Renal cortical epithelial cell (primary cell): ENCODE measurements around the gene CHD6. TPM values are rescaled to one million over a fixed set of nuclear protein-coding genes. Genes with fewer than 3 reads are reported as not detected.

Experiments
- DNase-seq: peaks from one replicate; pipeline ENCODE4 v3.0.0-alpha.2; 2011; ENCODE audit warnings: low read depth
- total RNA-seq: library from RNA; depleted of rRNA; stranded (reverse); fragments of >200 nt; gene quantifications from 2 replicates; pipeline ENCODE4 v1.2.3, GENCODE V29; 2014

CHD6 gene
- total RNA-seq, 1 donor from 2014 or later: 45.5 TPM

DNA sequence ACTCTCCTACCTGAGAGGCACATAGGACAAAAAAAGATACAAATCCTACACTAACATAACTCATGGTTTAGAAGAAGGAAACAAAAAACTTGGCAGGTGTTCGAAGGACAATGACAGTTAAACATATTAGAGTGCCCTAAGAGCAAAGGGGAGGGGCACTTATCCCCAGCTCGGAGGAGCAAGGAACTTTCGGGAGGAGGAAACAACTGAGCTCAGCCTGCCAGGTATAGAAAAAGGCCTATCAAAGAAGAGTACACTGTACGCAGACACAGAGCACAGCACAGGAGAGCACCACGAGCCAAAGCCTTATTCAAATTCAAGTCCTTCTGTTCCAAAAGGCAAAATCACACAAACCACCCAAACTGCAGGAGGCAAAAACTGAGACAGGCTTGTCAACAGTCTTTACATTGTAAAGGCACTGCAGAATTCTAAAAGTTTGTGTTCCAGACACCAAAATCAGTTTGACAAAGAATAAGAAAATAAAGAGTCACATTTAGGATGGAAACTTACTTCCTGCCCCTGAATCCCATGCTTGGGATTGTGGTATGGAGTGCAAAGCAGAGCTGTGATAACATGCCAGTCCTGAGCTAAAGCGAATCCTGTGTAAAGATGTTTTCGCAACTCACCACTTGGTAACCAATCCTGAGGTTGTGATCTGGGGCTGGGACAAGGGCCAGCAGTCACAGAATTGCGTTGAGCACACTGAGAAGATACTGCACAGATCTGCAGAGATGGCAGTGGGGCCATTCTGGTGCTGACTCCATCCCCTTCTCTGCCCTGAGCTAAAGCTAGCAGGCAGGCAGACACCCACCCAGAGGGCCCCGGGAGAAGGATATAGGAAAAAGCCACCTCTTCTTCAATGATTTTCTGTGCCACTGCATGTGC, 108.6 kb downstream of the CHD6 start:
- DNase-seq: peak; percentile 12

DNA sequence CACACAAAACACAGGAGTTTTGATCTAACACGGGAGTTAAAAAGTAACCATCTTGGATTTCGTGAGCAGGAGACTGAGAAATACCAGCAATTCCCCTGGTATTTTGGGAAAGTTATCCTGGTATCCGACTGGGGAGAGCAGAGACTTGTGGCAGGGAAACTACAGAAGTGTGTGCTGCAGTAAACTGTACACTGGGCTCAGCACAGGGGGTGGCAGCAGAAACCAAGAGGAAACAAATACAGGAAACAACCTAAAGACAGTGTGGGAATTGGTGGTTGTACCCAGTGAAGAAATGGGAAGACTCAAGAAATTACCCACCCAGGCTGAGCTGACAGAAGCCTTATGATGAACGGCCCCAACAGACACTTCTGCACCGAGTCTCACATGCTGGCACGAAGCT, 109.8 kb downstream of the CHD6 start:
- DNase-seq: peak; percentile 4

DNA sequence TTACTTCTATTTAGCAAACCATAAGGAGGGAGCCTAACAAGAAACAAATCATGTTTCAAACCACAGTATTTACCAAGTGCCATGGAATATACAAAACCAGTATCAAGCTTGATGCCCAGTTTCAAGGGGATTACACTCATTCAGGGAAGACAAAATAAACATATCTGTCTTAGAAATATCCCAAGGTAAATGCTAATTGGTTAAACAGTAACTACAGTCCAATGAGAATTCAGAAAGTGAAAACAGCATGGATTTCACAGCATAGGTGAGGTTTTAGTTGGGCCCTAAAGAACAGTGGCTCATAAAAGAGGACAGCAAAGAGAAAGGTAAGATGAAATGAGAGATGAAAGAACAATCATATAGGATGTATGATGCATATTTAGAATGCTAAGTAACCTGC, 110.3 kb downstream of the CHD6 start:
- peak; percentile 8 for DNase-seq

DNA sequence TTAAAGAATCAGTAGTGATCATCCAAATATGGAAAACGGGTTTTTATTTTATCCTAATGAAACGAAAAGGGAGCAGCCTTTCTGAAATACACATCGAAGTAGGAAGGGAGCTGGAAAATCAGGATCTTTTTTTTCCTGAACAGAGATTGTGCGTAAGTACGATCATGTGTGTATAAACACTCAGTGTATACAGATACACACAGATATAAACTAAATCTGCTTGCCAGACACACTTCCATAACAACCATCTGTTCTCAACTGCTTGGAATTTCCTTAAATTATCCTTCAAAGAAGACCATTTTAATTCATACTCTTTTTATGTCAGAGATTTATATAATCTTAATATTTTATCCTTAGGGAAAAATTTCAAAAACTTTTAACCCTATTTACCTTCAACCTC, 110.7 kb downstream of the CHD6 start:
- no peak for DNase-seq

GRCh38 chr20:41506192-41506915, 111.8 kb downstream of the CHD6 start:
- no peak for DNase-seq

GRCh38 chr20:41505184-41505583, 113.0 kb downstream of the CHD6 start:
- no peak for DNase-seq

DNA sequence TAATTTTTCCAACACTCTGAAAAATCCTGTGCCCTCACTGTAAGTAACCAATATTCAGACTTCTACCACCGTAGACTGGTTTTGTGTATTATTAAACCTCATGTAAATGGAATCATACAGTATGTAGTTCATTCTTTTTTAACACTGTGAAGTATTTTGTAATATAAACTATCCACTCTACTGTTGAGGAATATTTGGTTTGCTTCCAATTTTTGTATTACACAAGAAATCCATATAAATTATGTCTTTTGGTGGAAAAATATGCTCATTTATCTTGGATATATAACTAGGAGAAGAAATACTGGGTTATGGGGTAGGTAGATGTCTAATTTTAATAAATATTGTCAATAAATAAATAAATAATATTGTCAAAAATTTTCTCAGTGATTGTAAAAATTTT, 116.8 kb downstream of the CHD6 start:
- DNase-seq: no peak

DNA sequence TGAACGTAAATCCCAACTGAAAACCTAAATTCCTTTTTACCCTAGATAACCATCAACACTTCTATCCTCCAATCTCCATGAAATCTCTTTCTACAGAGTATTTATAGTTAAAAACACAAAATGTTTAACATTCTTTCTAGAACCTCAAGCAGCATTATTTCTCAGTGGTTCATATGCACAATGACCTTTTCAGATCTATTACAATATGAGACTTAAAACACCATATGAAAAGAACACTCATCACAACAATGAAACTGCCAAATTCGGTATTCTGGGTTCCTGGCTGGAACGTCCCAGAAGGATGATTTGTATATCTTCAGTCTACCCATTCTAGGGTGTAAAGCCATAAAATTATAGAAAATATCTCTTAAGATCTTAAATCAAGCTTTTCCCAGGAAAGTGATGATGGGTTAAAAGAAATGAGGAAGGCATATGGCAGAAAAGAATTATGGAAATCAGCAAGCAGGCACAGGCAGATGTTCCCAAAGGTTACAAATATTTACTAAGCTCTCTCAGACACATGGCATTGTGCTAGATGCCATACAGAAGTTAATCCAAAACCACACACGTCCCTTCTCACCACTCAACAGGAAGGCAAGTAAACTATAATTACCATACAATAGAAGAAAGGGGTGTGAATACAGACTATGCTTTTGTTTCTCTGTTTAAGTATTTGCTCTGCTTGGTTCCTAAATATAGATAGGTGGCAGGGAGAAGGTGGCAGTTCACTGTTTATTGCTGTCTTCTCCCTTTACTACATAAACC, 118.0 kb downstream of the CHD6 start:
- no peak for DNase-seq

DNA sequence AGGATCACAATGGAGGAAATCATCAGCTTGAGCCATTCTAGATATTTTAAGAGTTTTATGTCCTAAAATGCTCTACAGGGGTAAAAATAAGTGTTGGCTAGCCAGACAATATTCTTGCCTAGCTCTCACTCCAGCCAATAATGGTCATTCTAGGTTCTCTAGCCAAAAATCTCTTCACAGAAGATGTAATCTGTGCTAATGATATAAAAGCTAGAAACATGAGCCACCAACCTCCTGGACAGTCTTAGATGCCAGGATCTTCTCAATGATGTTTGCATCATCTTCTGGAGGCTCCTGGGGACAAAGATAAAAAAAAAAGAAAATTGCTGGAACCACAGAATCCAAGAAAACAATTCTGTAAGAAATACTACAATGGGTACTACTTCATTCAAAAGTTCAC, 119.1 kb downstream of the CHD6 start:
- DNase-seq: no peak

- DNase-seq: no peak
Observed at GRCh38 chr20:41497186-41497895, 120.8 kb downstream of the CHD6 start.

- no peak for DNase-seq
Observed at GRCh38 chr20:41494451-41494850, 123.7 kb downstream of the CHD6 start.

DNA sequence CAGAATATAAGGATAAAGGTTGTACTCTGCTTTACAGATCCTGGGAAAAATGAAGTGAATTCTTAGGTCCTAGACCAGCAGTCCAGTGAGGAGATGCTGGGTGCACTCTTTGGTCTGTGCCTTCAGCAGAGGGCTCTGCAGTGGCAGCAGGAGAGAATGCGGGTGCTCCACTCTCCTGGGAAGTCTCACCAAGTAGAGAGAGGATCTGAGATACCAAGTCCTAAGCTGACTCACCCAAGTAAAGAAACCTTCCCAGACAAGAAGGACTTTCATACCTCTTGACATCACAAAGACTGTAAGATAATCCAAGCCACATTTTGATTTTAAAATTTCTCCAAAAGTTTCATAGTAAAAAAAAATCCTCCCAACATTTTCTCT, 134.6 kb downstream of the CHD6 start:
- DNase-seq: no peak

DNA sequence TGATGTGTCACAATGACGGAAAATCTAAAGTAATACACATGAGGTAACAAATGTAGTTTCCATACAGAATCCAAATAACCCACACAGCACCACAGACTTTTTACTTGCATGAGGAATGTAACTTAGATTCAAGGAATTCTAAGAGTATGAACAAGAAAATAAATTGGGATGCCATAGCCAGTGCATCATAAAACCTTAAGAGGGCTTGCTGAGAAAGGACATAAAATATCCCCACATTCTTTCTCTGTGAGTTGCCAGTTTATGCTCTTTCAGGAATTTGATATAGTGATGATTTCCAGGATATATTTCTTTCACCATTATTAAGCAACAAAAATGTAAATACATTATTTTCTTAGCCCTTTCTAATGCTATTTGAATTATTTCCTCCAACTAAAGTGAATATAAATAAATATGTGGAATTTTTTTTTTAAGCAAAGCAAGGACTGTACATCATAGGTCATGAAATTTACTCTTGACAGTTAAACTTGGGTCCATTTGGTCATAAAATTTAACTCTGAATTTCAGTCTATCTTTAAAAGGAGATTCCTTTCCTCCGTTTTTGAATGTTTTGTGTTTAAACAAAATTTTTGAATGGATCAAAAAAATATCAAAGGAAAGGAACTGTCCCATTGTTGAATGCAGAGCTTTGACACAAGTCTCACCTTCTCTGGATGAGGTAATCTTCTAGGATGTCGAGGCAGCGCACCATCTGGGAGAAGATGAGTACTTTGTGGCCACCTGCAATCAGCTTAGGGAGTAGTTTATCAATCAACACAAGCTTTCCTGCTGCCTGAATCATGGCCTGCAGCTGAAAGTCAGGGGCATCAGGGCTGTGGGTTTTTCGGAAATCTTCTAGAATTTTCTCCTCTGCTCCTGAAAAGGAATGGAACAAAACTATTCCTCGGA, 135.3 kb downstream of the CHD6 start:
- DNase-seq: peak; percentile 72

DNA sequence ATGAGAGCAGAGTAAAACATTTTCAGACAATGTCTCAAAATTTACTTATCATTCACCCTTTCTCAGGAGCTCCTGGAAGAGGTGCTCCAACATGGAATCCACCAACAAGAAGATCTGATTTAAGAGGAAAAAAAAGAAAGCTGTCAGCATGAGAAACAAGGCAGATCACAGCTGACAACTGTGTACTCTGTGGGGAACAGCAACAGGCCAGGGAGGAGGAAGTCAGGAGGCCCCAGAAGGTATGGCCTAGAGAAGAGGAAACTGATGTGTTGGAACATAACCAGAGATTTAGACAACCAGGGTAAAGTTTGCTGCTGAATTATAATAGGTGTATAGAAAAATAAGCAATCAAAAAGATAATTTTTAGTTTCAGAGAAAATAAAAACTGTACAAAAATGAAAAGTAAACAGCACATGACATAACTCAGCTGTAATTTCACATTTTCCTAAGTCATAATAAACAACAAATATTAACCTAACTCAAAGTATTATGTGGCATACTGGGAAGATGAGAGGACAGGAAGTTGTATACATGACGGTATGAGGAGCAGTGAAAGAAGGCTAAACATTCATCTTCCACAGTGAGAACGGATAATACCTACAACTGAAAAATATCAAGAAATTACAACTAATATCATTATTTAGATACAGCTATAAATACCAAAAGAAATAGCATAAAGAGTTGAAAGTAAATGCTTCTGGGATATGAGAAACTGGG, 138.0 kb downstream of the CHD6 start:
- DNase-seq: no peak

GRCh38 chr20:41479113-41479512, 139.1 kb downstream of the CHD6 start:
- DNase-seq: no peak

- DNase-seq: no peak
Observed at GRCh38 chr20:41478026-41478425, 140.2 kb downstream of the CHD6 start.

DNA sequence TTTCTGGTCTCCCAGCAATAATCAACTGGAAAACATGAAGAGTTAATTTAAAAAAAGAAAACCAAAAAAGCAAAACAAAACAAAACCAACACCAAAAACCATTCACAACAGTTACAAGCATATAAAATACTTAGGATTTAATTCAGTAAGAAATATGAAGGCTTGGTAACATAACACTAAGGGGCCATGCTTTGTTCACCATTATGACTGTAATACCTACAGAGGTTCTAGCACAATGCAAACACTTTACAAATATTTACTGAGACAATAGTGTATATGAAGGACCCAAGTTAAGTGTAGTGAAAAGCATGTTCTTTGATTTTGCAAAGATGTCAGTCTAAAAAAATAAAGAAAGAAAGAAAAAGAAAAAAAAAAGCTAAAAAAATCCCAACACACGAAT, 141.7 kb downstream of the CHD6 start:
- DNase-seq: no peak

DNA sequence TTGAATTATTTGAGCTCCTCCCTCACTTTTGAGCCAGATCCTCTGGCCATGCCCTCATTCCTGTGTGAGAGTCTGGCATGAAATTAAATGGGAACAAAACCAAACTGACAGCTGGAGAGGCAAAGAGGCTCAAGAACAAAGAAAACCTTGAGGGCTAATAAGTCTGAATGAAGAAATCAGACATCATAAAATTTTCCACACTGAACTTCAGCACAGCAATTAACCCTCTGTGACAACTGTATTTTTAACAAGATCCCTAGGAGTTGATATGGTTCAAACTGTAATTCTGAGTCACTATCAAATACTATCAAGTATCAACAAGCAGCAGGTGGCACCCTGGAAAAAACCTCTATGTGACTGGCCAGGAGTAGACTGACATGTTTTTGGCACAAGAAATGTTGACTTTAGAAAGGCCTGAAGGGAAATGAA, 142.2 kb downstream of the CHD6 start:
- DNase-seq: peak; percentile 85

DNA sequence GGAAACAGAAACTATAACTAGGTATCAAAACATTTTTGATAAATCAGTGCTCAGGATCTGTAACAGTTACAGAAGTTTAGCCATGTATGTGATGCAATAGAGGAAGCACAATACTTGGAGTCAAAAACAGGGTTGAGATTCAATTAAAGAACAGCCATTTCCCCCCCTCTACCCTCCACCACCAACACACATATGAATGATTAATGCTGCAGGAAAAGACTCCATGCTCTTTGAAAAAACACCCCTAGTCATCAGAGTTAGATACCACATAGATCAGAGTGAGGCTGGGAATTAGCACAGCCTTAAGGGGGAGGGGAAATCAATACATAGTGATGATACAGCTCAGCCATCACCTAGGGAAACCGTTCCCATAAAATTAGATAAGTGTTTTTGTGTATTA, 142.7 kb downstream of the CHD6 start:
- DNase-seq: peak; percentile 32
